Activated CD4-positive, CD25-positive, alpha-beta regulatory T cell (primary cell): Measurements from ENCODE around the gene MXD3.
"Not testable (repeated sequence)": the region's sequence is repeated elsewhere in the genome, so short reads cannot be mapped to it uniquely, and the experiment has no call there.

Source experiments
- DNase-seq, 4 experiments: peaks; one replicate each; lab custom pipeline; 2025; lab: John Stamatoyannopoulos, UW

The MXD3 gene

DNA sequence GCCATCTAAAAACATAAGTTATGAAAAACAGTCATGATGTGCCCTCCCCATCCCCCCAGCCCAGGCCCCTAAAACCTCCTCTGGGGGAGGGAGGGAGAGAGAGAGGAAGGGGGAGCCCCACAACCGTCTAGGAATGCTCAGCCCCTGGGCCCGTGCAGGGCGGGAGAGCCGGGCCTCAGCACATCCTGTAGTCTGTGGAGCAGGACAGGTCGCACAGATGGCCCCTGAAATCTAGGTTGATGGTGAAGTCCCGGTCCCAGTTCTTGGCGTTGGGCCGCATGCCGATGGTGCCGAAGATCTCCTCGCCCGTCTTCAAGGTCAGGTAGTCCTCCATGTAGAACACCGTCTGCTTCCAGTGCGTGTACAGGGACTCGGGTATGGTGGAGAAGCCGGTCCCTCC lies 46.3 kb downstream of the MXD3 start:
- no peak for DNase-seq

DNA sequence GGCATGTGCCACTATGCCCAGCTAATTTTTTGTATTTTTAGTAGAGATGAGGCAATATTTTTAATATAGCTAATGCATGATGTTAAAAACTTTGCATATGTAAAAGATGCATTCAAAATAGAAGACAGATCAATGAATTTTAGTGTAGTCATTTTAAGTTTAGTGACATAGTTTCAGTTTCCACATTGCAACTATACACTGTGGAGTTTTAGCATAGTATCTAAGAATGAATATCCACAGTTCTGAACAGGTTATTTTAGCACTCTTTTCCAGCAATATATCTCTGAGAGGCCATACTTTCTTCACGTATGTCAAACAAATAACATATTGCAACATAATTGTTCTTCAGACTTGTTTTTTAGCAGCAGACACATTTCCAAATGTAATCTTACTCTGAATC lies 47.5 kb downstream of the MXD3 start:
- no peak for DNase-seq

DNA sequence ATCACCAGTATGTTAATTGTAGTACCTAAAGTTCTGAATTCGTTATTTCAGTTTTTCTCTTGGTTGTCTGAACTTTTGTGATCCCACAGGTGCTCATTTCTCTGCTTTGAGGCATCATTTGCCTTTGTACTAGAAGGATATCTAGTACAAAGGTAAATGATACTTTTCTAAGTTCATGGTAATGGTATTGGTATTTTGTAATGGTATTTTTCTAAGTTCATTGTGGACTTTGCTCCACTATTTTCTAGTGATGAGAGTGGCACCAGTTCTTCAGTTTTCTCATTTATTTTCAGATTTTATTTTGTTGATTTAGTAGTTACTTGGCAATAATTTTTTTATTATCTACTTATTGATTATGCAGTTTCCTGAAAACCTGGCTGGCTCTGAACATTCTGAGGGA lies 50.2 kb downstream of the MXD3 start:
- no peak for DNase-seq

DNA sequence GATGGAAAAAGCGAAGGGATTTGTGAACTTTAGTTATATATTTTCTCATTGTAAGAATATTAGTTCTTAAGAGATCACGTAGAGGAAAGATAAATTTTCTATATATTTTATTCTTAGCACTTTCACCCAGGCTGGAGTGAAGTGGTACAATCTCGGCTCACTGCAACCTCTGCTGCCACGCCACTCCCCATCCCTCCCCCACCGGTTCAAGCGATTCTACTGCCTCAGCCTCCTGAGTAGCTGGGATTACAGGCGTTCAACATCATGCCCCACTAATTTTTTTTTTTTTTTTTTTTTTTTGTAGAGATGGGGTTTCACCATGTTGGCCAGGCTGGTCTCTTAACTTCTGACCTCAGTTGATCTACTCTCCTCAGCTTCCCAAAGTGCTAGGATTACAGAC lies 50.7 kb downstream of the MXD3 start:
- no peak for DNase-seq

DNA sequence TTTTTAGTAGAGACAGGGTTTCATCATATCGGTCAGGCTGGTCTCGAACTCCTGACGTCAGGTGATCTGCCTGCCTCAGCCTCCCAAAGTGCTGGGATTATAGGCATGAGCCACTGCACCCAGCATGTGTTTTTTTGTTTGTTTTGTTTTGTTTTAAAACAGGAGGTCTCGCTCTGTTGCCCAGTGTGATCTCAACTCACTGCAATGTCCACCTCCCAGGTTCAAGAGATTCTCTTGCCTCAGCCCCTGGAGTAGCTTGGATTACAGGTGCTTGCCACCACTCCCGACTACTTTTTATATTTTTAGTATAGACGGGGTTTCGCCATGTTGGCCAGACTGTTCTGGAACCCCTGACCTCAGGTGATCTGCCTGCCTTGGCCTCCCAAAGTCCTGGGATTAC lies 53.0 kb downstream of the MXD3 start:
- DNase-seq = not testable (repeated sequence)
